ENCODE measurements around the gene DLG2.
"Not testable (repeated sequence)": the region's sequence is repeated elsewhere in the genome, so short reads cannot be mapped to it uniquely, and the experiment has no call there.

The DLG2 gene

GRCh38 chr11:83456566-83456965, 2170.6 kb downstream of the DLG2 start:
- no peak for FAIRE-seq

- no peak for FAIRE-seq
Observed at GRCh38 chr11:83456075-83456474, 2171.1 kb downstream of the DLG2 start.

GRCh38 chr11:83455356-83455755, 2171.8 kb downstream of the DLG2 start:
- FAIRE-seq, result no peak

DNA sequence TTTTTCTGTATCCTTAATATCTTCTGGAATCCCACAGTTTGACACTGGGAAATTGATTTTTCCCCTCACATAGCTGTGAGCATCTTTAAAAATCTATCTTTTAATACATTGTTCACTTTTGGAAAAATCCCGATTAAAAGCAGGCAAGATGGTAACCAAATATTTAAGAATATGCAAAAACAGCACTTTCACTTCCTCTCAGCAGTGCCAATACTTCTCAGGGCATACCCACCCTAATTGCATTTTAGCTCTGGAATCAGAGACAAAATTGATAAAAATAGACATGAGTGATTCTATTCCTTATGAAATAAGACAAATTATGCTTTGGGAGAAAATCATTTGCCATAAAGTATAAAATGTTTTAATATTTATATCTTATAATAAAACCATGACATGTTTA, 2172.5 kb downstream of the DLG2 start:
- no peak for FAIRE-seq

DNA sequence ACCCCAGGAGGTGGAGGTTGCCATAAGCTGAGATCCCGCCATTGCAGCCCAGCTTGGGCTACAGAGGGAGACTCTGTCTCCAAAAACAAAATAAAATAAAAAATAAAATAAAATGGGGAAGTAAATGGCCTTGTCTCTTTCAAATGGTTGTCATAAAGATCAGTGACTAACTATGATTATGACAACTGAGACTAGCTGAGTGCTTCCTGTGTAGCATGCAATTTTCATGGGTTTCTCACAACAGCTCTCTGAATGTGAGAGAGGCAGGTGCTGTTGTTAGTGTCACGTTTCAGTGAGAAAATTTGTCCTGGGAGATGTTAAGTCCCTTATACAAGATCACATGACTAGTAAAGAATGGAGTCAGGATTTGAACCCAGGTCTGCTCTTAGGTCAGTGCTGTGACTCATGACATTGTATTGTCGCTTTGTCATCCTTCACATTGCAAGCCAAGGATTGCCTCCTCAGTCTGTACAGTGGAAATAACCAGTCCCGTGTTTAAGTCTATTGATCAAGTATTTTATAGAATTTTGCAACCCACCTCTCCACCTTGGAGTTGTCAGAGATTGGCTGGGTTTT, 2177.7 kb downstream of the DLG2 start:
- FAIRE-seq, result no peak

DNA sequence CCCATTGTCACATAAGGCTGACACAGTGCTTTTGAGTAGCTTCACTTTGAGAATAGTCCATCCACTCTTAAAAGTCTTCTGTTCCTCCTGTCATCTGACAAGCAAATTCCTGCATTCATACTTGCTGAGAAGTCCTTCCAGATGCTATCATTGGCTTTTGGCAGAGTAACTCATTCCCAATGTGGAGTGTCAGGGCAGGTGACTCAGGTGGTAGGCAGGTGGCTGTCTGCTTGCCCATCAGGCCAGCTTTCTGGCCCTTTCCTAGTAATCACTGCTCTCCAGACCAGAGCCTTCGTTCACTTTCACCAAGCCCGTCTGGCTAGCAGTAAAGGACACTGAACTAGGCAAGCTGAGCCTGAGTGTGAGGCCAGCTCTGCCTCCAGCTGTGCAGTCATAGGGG, 2178.5 kb downstream of the DLG2 start:
- no peak for FAIRE-seq

DNA sequence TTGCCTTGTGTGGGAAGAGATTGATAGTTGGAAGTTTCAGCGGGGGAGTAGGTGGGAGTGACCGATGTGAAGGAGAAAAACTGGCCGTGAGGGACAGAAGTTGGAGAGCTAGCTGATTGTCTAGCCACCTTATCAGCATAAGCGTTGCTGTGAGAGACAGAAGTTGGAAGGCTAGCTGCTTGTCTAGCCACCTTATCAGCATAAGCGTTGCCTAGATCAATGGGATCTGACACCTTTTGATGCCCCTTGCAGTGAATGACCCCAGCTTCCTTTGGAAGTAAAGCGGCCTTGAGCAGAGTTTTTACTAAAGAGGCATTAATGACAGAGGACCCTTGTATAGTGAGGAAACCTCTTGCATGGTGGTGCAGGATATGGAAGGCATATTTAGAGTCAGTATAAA, 2183.3 kb downstream of the DLG2 start:
- FAIRE-seq, result not testable (repeated sequence)

GRCh38 chr11:83441601-83442000, 2185.5 kb downstream of the DLG2 start:
- FAIRE-seq, result no peak

GRCh38 chr11:83441171-83441570, 2186.0 kb downstream of the DLG2 start:
- no peak for FAIRE-seq

DNA sequence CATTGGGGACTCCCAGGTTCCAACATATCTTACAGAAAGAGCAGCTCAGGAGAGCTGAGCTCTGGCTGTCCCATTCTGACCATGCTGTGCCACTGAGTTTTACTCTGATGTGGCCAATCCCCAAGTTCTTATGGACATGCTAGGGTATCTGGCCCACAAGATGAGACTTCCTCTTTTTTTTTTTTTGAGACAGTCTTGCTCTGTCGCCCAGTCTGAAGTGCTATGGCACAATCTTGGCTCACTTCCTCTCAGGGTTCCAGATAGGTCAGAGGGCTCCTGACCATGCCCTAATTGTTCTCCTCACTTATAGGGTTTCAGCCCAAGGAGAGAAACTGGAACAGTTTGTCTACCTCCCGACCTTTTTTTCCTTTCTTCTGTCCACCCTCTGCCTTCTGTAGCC, 2188.7 kb downstream of the DLG2 start:
- FAIRE-seq, result no peak

DNA sequence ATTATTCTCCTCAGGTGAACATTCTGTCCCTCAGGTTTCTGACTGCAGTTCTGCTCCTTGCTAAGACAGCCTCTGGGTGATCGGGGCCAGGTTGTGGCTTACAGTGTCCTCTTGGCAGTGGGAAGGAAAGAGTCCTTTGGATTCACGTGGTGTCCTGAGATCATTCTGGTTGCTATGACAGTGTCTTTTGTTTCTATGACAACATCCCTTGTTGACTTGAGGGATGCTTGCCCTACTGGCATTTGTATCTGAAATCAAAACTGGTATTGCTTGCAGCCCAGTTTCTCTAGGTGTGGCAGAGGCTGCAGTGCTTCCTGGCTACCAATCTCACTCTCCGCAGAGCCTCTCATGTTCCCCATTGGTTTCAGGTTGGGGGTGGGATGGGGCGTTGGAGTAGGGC, 2189.2 kb downstream of the DLG2 start:
- no peak for FAIRE-seq

- no peak for FAIRE-seq
Observed at GRCh38 chr11:83436855-83437254, 2190.3 kb downstream of the DLG2 start.

DNA sequence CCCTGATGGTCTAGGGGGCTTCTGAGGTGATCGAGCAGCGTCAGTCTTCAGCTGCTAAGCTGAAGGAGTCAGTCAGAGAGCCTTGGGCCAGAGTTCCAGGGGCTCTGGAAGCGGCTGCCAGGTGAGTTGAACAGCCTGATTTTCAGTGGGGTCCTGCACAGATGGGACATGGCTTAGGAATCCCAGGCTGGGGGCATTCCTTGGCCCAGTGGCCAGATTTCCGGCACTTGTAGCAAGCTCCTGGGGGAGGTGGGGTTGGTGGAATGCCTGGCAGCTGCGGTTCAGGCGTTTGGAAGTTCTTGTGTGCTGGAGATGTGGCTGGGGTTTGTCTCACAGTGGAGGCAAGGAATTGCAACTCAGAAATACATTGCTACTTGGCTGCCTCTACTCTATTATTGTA, 2192.3 kb downstream of the DLG2 start:
- FAIRE-seq, result not testable (repeated sequence)

- no peak for FAIRE-seq
Observed at GRCh38 chr11:83427943-83428342, 2199.2 kb downstream of the DLG2 start.

DNA sequence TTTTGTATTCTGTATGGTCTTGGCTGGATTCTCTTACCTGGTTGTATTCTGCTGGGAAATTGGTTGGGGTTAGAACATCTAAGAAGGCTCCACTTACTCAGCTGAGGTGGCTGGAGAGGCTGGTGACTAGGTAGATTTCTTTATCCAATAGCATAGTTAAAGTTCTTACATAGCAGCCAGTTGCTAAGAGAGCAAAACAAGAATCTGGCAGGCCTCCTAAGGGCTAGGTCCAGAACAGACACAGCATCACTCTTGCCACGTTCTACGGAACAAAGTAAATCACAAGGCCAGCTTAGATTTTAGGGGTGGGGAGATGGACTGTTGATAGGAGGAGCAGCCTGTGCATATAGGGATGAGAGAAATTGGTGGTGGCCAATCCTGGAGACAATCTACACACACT, 2199.6 kb downstream of the DLG2 start:
- FAIRE-seq, result no peak

GRCh38 chr11:83425137-83425466, 2202.0 kb downstream of the DLG2 start:
- FAIRE-seq, result no peak

DNA sequence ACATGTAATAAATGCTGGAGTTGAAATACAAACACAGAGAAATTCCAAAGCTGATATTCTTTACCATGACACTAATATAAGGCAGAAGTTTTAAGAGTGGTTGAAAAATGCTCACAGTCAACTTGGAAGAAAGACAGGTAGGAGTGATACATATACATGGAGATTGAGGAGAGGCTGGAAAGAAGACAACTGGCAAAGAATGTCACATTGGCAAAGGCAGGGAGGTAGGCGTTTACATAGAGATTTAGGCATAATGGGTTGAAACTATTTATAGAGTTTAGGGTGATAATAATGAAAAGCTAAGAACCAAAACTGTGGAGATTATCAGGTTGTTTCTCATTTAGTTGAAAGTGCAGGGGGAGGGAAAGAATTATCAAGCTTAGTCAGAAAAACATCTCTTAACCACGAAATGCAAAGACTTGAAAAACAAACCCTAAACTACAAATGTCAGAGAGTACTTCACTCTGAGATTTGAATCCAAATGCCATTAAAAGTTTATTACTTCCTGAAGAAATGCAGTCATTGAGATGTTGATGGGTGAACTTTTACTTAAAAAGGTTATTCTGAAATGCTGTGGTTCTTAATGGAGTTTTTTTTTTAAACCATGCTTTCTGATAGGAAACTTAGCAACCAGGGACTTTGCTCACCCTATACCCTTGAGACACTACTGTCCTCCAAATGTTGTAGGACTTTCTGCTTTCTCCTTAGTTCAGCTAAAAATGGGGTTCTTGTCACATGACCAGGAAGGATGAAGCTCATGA, 2202.6 kb downstream of the DLG2 start:
- no peak for FAIRE-seq

DNA sequence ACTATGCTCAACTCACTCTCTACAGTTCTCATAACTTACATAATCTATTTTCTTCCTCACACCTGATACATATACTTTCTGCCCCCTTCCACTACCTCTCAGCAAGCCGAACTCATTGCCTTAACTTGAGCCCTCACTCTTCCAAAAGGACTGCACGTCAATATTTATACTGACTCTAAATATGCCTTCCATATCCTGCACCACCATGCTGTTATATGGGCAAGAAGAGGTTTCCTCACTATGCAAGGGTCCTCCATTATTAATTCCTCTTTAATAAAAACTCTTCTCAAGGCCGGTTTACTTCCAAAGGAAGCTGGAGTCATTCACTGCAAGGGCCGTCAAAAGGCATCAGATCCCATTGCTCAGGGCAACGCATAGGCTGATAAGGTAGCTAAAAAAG, 2204.5 kb downstream of the DLG2 start:
- FAIRE-seq, result not testable (repeated sequence)

- FAIRE-seq, result no peak
Observed at GRCh38 chr11:83410605-83411565, 2216.3 kb downstream of the DLG2 start.

DNA sequence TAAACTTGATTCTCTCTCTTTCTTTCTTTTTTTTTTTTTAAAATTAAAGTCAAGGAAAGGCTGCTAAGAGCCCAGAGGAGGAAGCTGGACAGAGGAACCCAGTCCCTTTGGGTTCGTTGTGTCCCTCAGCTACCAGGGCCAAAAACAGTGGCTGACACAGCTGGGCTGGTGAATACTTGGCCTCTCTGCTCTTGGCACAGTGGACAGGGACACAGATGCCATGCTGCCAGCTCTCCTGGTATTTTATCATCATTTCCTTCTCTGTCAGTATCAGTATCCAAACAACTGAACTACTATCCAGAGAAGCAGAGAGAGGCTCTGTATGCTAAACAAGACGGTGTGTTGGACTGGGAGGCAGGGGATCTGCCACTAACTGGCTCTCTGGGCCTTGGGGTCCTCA, 2217.3 kb downstream of the DLG2 start:
- FAIRE-seq, result no peak

GRCh38 chr11:83409476-83409875, 2217.7 kb downstream of the DLG2 start:
- FAIRE-seq, result no peak

DNA sequence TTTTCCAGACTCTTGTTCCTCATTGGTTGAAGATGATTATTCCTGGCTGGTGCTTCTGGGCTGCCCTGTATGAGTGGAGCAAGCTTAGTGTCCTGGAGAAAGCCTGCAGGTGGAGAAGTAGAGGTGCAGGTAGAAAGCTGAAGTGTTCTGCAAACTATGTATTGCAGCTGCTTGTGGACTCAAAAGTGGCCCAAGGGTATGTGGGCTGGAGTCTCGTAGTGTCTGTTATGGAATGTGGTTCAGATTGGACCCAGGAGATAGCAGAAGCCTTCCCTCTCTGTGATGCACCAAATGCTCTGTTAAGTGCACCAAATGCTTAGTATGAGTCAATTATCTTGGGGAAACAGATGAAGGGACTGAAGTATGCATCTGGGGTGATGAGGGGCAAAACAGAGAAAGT, 2218.2 kb downstream of the DLG2 start:
- no peak for FAIRE-seq
